Measurements from ENCODE around the gene LUC7L2.
"Not testable (repeated sequence)": the region's sequence is repeated elsewhere in the genome, so short reads cannot be mapped to it uniquely, and the experiment has no call there.

Gene LUC7L2

DNA sequence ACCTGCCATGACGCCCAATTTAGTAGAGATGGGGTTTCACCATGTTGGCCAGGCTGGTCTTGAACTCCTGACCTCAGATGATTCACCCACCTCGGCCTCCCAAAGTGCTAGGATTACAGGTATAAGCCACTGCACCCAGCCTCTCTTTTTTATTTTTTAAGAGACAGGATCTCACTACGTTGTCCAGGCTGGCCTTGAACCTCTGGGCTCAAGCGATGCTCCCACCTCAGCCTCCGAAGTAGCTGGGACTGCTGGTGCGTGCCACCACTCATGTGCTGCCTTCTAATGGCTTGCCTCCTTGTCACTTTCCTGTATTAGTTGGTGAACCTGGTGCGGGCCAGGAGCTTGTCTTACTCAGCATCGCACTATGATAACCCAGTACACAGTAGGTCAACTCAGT lies 96.8 kb downstream of the LUC7L2 start:
- TF ChIP-seq MYC (IDR thresholded peaks at IDR 0.05; ENCODE audit: low read depth, low read length) (no peak), POLR2A (IDR thresholded peaks at IDR 0.05; ENCODE audit: extremely low read depth, insufficient read length) (no peak)
- TF ChIP-seq, protein P1, sequence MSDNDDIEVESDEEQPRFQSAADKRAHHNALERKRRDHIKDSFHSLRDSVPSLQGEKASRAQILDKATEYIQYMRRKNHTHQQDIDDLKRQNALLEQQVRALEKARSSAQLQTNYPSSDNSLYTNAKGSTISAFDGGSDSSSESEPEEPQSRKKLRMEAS (IDR thresholded peaks at IDR 0.05; ENCODE audit: low read depth, low read length), result no peak
- TF ChIP-seq, protein P2, sequence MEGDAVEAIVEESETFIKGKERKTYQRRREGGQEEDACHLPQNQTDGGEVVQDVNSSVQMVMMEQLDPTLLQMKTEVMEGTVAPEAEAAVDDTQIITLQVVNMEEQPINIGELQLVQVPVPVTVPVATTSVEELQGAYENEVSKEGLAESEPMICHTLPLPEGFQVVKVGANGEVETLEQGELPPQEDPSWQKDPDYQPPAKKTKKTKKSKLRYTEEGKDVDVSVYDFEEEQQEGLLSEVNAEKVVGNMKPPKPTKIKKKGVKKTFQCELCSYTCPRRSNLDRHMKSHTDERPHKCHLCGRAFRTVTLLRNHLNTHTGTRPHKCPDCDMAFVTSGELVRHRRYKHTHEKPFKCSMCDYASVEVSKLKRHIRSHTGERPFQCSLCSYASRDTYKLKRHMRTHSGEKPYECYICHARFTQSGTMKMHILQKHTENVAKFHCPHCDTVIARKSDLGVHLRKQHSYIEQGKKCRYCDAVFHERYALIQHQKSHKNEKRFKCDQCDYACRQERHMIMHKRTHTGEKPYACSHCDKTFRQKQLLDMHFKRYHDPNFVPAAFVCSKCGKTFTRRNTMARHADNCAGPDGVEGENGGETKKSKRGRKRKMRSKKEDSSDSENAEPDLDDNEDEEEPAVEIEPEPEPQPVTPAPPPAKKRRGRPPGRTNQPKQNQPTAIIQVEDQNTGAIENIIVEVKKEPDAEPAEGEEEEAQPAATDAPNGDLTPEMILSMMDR (IDR thresholded peaks at IDR 0.05; ENCODE audit: low read depth, low read length), result no peak
- no peak overlapping the region for H3K4me3 ChIP-seq (ENCODE audit: low read depth, low read length)
- no peak for DNase-seq (ENCODE audit: low read depth)

DNA sequence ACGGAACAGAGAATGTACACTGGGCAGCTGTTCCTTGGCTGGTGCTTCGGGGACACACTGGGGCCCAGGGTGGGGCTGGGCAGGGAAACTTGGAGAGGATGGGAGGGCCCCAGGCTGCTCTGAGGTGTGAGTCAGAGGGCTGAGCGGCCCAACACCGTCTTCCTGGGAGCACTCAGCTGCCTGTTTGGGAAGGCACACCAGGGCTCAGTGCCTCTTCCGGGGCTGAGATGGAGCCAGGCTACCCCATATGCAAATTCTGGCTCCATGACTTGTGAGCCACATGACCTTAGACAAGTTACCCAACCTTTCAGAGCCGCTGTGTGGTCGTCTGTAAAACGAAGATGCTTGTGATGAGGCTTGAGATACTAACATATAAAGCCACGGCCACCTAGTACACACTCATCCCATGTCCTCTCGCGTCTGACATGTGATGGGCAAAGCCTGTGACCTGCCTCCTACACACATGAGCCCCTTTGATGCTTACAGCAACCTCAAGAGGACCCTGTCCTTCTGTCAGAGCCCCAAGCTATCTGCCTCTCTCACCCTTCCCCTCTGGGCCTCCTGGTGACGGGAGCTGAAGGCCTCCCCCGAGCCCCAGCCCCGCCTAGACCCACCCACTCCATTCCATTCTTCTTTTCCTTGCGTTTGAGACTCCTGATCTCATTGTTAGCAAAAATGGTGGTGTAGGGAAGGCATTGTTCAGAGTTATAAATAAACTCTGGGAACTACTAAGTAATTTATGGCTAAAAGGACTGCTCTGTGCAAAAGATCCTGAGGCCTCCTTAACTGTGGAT lies 97.7 kb downstream of the LUC7L2 start:
- TF ChIP-seq, protein P2 (IDR thresholded peaks at IDR 0.05; ENCODE audit: low read depth, low read length), result no peak
- DNase-seq (ENCODE audit: low read depth), result no peak

DNA sequence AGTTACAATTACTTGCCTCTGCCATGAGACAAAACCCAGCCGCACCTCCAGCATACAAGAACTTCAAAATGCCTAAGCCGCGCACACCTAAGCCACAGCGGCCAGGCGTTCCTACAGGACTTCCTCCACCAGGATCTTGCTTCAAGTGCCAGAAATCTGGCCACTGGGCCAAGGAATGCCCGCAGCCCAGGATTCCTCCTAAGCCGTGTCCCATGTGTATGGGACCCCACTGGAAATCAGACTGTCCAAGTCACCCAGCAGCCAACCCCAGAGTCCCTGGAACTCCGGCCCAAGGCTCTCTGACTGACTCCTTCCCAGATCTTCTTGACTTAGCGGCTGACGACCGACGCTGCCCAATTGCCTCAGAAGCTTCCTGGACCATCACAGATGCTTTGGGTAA lies 103.7 kb downstream of the LUC7L2 start:
- H3K4me3 ChIP-seq (ENCODE audit: low read depth, low read length); DNase-seq (ENCODE audit: low read depth): not testable (repeated sequence)

More for the DNA sequence above, 97.7 kb downstream of the LUC7L2 start:
- H3K4me3 ChIP-seq (ENCODE audit: low read depth, low read length), result no peak overlapping the region

DNA sequence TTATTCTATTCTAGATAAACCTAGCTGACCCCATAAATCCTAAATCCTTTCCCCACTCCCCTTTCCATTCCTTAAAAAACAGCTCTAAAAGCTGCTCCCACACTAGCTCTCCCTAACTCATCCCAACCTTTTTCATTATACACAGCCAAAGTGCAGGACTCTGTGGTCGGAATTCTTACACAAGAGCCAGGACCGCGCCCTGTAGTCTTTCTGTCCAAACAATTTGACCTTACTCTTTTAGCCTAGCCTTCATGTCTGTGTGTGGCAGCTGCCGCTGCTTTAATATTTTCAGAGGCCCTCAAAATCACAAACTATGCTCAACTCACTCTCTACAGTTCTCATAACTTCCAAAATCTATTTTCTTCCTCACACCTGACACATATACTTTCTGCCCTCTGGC lies 104.8 kb downstream of the LUC7L2 start:
- DNase-seq (ENCODE audit: low read depth); H3K4me3 ChIP-seq (ENCODE audit: low read depth, low read length): not testable (repeated sequence)

DNA sequence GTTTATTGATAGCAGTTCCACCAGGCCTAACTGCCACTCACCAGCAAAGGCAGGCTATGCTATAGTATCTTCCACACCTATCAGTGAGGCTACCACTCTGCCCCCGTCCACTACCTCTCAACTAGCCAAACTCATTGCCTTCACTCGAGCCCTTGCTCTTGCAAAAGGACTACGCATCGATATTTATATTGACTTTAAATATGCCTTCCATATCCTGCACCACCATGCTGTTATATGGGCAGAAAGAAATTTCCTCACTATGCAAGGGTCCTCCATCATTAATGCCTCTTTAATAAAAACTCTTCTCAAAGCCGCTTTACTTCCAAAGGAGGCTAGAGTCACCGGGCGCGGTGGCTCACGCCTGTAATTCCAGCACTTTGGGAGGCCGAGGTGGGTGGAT lies 105.4 kb downstream of the LUC7L2 start:
- DNase-seq (ENCODE audit: low read depth); H3K4me3 ChIP-seq (ENCODE audit: low read depth, low read length): not testable (repeated sequence)

DNA sequence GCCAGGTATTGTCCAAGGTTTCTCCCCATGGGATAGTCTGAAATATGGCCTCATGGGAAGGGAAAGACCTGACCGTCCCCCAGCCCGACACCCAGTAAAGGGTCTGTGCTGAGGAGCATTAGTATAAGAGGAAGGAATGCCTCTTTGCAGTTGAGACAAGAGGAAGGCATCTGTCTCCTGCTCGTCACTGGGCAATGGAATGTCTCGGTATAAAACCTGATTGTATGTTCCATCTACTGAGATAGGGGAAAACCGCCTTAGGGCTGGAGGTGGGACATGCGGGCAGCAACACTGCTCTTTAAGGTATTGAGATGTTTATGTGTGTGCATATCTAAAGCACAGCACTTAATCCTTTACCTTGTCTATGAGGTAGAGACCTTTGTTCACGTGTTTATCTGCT lies 108.0 kb downstream of the LUC7L2 start:
- DNase-seq (ENCODE audit: low read depth); H3K4me3 ChIP-seq (ENCODE audit: low read depth, low read length): not testable (repeated sequence)

DNA sequence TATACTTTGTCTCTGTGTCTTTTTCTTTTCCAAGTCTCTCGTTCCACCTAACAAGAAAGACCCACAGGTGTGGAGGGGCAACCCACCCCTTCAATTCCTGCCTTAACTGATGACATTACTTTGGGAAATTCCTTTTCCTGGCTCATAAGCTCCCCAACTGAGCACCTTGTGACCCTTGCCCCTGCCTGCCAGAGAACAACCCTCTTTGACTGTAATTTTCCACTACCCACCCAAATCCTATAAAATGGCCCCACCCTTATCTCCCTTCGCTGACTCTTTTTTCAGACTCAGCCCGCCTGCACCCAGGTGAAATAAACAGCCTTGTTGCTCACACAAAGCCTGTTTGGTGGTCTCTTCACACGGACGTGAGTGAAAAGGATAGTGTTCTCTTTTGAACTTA lies 108.6 kb downstream of the LUC7L2 start:
- DNase-seq (ENCODE audit: low read depth); H3K4me3 ChIP-seq (ENCODE audit: low read depth, low read length): not testable (repeated sequence)

DNA sequence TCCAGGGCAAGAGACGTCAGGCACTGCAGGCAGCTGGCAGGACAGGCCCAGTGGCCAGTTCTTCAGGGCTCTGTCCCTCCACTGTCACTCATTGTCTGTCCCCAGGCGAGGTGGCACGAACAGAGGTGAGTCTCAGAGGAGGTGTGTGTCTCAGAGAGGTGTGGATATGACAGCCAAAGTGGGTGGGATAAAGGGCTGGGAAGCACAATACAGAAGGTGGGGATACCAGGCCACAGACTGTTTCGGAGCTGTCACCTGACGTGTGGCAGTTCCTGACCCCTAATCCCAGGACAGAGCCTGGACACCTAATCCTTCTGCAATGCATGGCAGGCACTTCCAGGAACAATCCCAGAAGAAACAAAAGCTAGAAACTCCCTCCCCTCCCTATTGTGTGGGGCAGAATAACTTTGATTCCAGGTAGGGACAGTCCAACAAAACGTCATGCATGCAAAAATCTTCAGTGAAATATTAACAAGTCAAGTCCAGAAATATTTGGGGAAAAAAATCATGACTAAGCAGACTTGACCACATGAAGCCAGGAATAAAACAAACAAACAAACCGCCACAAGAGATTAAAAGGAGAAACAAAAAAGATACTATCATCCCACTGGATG lies 112.2 kb downstream of the LUC7L2 start:
- DNase-seq (ENCODE audit: low read depth), result no peak
- TF ChIP-seq MYC (IDR thresholded peaks at IDR 0.05; ENCODE audit: low read depth, low read length) (no peak), POLR2A (IDR thresholded peaks at IDR 0.05; ENCODE audit: extremely low read depth, insufficient read length) (no peak)
- TF ChIP-seq, protein P2 (IDR thresholded peaks at IDR 0.05; ENCODE audit: low read depth, low read length), result no peak
- TF ChIP-seq, protein P1 (IDR thresholded peaks at IDR 0.05; ENCODE audit: low read depth, low read length), result no peak
- H3K4me3 ChIP-seq (ENCODE audit: low read depth, low read length), result no peak overlapping the region
